ENCODE results near the gene C19orf81.

DNA sequence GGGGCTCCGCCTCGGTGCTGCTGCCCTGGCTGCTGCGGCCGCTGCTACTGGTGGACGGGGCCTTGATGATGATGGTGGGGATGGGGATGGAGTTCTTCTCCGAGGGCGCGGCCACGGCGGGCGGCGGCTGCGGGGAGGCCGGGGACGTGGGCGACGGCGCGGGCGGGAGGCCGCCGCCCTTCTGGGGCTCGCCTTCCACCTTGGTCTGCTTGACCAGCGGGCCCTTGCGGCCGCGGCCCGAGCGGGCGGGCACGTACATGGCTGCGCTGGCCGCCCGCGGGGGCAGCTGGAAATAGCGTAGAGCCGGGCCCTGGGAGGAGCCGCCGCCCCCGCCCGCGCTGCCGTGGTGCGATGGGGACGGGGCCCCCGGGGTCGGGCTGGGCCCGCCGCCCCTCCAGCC lies 19.2 kb downstream of the C19orf81 start:
- TF ChIP-seq, protein P1, sequence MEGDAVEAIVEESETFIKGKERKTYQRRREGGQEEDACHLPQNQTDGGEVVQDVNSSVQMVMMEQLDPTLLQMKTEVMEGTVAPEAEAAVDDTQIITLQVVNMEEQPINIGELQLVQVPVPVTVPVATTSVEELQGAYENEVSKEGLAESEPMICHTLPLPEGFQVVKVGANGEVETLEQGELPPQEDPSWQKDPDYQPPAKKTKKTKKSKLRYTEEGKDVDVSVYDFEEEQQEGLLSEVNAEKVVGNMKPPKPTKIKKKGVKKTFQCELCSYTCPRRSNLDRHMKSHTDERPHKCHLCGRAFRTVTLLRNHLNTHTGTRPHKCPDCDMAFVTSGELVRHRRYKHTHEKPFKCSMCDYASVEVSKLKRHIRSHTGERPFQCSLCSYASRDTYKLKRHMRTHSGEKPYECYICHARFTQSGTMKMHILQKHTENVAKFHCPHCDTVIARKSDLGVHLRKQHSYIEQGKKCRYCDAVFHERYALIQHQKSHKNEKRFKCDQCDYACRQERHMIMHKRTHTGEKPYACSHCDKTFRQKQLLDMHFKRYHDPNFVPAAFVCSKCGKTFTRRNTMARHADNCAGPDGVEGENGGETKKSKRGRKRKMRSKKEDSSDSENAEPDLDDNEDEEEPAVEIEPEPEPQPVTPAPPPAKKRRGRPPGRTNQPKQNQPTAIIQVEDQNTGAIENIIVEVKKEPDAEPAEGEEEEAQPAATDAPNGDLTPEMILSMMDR (IDR thresholded peaks at IDR 0.05): no peak
- no peak for TF ChIP-seq POLR2A (IDR thresholded peaks at IDR 0.05)
